Smooth muscle cell (in vitro differentiated cells): ENCODE results near the gene CDK14. TPM values are rescaled to one million over a fixed set of nuclear protein-coding genes. Genes with fewer than 3 reads are reported as not detected.
A peak's percentile ranks its signal among the peaks of the same experiment; 100 is the strongest.

ENCODE experiments used
- DNase-seq: peaks from one replicate; lab custom pipeline; 2025; ENCODE audit not compliant: unreplicated experiment; lab: John Stamatoyannopoulos, UW
- H2AFZ ChIP-seq: fragments of 200-600 bp; sonication (generic); 2 replicates; pipeline ENCODE4 v1.6.0; 2016; ENCODE audit warnings: antibody characterized with exemption, low read depth, mild to moderate bottlenecking
- H3F3A ChIP-seq: fragments of 200-600 bp; sonication (generic); 2 replicates; pipeline ENCODE4 v1.6.0; 2017; ENCODE audit warnings: antibody characterized with exemption, low read depth
- H3K27ac ChIP-seq: fragments of 200-600 bp; sonication (generic); 2 replicates; pipeline ENCODE4 v1.5.1; 2016; ENCODE audit warnings: low read depth, mild to moderate bottlenecking
- H3K27me3 ChIP-seq: fragments of 200-600 bp; sonication (generic); 2 replicates; pipeline ENCODE4 v1.6.1; 2016; ENCODE audit warnings: low read depth, mild to moderate bottlenecking
- H3K36me3 ChIP-seq: fragments of 200-600 bp; sonication (generic); 2 replicates; pipeline ENCODE4 v1.5.1; 2016; ENCODE audit warnings: low read depth
- H3K4me1 ChIP-seq: fragments of 200-600 bp; sonication (generic); 2 replicates; pipeline ENCODE4 v1.5.1; 2016; ENCODE audit warnings: low read depth
- H3K4me2 ChIP-seq: fragments of 200-600 bp; sonication (generic); 2 replicates; pipeline ENCODE4 v1.6.0; 2016; ENCODE audit warnings: mild to moderate bottlenecking
- H3K4me3 ChIP-seq: fragments of 200-600 bp; sonication (generic); 2 replicates; pipeline ENCODE4 v1.5.1; 2016; ENCODE audit warnings: mild to moderate bottlenecking
- H3K79me2 ChIP-seq: fragments of 200-600 bp; sonication (generic); 2 replicates; pipeline ENCODE4 v1.6.0; 2016; ENCODE audit warnings: low read depth, mild to moderate bottlenecking
- H3K9ac ChIP-seq: fragments of 200-600 bp; sonication (generic); 2 replicates; pipeline ENCODE4 v1.6.0; 2016; ENCODE audit warnings: low read depth
- H3K9me3 ChIP-seq: fragments of 200-600 bp; sonication (generic); replicated peaks from 2 replicates; pipeline ENCODE4 v1.5.1; 2016; ENCODE audit warnings: low read depth
- H4K20me1 ChIP-seq: fragments of 200-600 bp; sonication (generic); 2 replicates; pipeline ENCODE4 v1.6.0; 2016; ENCODE audit warnings: low read depth
- CTCF ChIP-seq: fragments of 200-600 bp; sonication (generic); IDR thresholded peaks from 2 replicates; pipeline ENCODE4 v1.5.1; 2017; ENCODE audit warnings: borderline replicate concordance, mild to moderate bottlenecking, antibody characterized with exemption; ENCODE audit not compliant: insufficient read depth, poor library complexity, severe bottlenecking
- WGBS: methylation state at CpG from one replicate; pipeline ENCODE4 v1.1.7; 2016; ENCODE audit warnings: low lambda C conversion rate; 5-methylcytosine and 5-hydroxymethylcytosine counted together
- polyA plus RNA-seq: library from polyadenylated mRNA; unstranded; fragments of >200 nt; fragmentation: Nextera tagmentation; extraction: Ambion mirVana; gene quantifications from 2 replicates; pipeline ENCODE4 v1.2.1, GENCODE V29; 2016
- total RNA-seq: library from RNA; depleted of rRNA; stranded (reverse); fragments of >200 nt; gene quantifications from 2 replicates; pipeline ENCODE4 v1.2.3, GENCODE V29; 2014

Gene CDK14
- total and polyA plus RNA-seq, 2 experiments from 2014 or later: 4.1 to 5.3 TPM

GRCh38 chr7:90749774-90750173 lies 153.7 kb downstream of the CDK14 start:
- no peaks in the 10 kb centered on the region for H3K36me3 ChIP-seq
- no peaks in the 10 kb centered on the region for H3K27me3 ChIP-seq
- no peaks in the 10 kb centered on the region for H4K20me1 ChIP-seq
- H3F3A ChIP-seq: no peaks in the 10 kb centered on the region
- H3K4me1 ChIP-seq: no peaks in the 10 kb centered on the region
- no peak overlapping the region for H3K4me2 ChIP-seq
- no peak for DNase-seq
- no peak overlapping the region for H3K9ac ChIP-seq
- no peak overlapping the region for H2AFZ ChIP-seq
- no peak overlapping the region for H3K27ac ChIP-seq
- peak; percentile 8 for TF ChIP-seq CTCF
- H3K79me2 ChIP-seq: no peaks in the 10 kb centered on the region
- no peaks in the 10 kb centered on the region for H3K9me3 ChIP-seq
- no peak overlapping the region for H3K4me3 ChIP-seq
- 35% methylated on average over 1 of the region's 1 CpG for WGBS

GRCh38 chr7:90751595-90751994 lies 155.5 kb downstream of the CDK14 start:
- 83% methylated on average over 1 of the region's 1 CpG for WGBS
- Histone ChIP-seq H3K79me2 (no peaks in the 10 kb centered on the region), H3K9me3 (no peaks in the 10 kb centered on the region), H3F3A (no peaks in the 10 kb centered on the region), H3K4me2 (no peak overlapping the region), H3K27me3 (no peaks in the 10 kb centered on the region), H3K27ac (no peak overlapping the region), H3K9ac (no peak overlapping the region), H2AFZ (no peak overlapping the region), H3K4me1 (no peaks in the 10 kb centered on the region), H3K4me3 (no peak overlapping the region), H4K20me1 (no peaks in the 10 kb centered on the region), H3K36me3 (no peaks in the 10 kb centered on the region)
- no peak for TF ChIP-seq CTCF
- no peak for DNase-seq

GRCh38 chr7:90752051-90752450 lies 155.9 kb downstream of the CDK14 start:
- WGBS: 88% methylated on average over 1 of the region's 1 CpG
- H4K20me1 ChIP-seq: no peaks in the 10 kb centered on the region
- no peaks in the 10 kb centered on the region for H3K36me3 ChIP-seq
- no peak for TF ChIP-seq CTCF
- no peaks in the 10 kb centered on the region for H3K79me2 ChIP-seq
- DNase-seq: no peak
- no peaks in the 10 kb centered on the region for H3K4me1 ChIP-seq
- H3K9me3 ChIP-seq: no peaks in the 10 kb centered on the region
- no peak overlapping the region for H3K27ac ChIP-seq
- no peak overlapping the region for H3K4me3 ChIP-seq
- no peak overlapping the region for H2AFZ ChIP-seq
- H3K9ac ChIP-seq: no peak overlapping the region
- no peaks in the 10 kb centered on the region for H3F3A ChIP-seq
- no peaks in the 10 kb centered on the region for H3K27me3 ChIP-seq
- no peak overlapping the region for H3K4me2 ChIP-seq

- TF ChIP-seq CTCF: no peak
- Histone ChIP-seq H3K79me2 (no peaks in the 10 kb centered on the region), H3K36me3 (no peaks in the 10 kb centered on the region), H3K9me3 (no peaks in the 10 kb centered on the region), H3F3A (no peaks in the 10 kb centered on the region), H4K20me1 (no peaks in the 10 kb centered on the region), H2AFZ (no peak overlapping the region), H3K9ac (no peak overlapping the region), H3K27me3 (no peaks in the 10 kb centered on the region), H3K4me3 (no peak overlapping the region), H3K4me2 (no peak overlapping the region), H3K4me1 (no peaks in the 10 kb centered on the region), H3K27ac (no peak overlapping the region)
- DNase-seq: no peak
- 94% methylated on average over 3 of the region's 3 CpGs for WGBS
Measured at GRCh38 chr7:90755041-90755440, 158.9 kb downstream of the CDK14 start.
